GM19023 (cell line): ENCODE data around the gene RAB10.
"Not testable (repeated sequence)": the region's sequence is repeated elsewhere in the genome, so short reads cannot be mapped to it uniquely, and the experiment has no call there.

ENCODE experiments used
- ATAC-seq: cut with Tn5 transposase; IDR thresholded peaks from one replicate; pipeline ENCODE4 v1.9.1; 2021; ENCODE audit warnings: mild to moderate bottlenecking, moderate library complexity; ENCODE audit not compliant: unreplicated experiment

Gene RAB10

DNA sequence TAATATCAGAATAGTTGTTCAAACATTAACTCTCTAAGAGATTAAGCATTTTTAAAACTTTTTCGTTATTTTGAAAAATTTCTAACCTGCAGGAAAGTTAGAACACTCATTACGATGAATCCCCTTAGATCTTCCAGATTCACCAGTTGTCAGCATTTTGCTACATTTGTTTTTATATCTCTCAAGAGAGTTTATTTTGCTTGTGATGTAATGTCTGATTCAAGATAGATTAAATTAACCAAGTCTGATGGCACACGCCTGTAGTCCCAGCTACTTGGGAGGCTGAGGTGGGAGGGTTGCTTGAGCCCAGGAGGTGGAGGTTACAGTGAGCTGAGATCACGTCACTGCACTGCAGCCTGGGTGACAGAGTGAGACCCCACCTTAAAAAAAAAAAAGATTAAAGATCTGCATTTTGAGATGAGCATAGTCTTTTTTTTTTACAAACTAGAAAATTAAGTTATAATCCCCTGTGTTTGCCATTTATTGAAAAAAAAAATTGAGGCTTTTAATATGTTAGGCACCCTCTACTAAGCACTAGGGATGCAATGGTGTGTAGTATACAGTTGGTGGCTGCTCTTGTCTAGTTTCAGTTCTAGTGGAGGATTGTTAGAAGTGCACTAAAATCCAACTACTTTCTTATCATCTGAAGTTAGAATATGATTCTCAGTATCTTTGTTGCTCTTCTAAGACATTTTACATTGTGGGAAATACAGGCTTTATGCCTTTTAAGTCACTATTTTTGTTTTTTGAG, 20.9 kb downstream of the RAB10 start:
- no peak for ATAC-seq

DNA sequence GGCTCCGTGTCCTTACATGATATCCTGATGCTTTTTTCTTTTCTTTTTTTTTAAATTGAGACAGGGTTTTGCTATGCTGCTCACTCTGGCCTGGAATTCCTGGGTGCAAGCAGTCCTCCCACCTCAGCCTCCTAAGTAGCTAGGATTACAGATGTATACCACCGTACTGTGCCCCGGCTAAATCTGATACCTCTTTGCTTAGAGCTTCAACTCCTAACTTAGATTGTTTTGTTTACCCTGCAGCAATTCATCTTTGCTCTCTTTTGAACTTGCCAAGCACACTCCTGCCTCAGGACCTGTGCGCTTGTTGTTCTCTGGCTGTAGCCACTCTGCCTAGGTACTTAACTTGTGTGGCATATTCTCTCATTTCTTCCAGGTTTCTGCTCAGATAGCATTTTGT, 24.5 kb downstream of the RAB10 start:
- no peak for ATAC-seq

DNA sequence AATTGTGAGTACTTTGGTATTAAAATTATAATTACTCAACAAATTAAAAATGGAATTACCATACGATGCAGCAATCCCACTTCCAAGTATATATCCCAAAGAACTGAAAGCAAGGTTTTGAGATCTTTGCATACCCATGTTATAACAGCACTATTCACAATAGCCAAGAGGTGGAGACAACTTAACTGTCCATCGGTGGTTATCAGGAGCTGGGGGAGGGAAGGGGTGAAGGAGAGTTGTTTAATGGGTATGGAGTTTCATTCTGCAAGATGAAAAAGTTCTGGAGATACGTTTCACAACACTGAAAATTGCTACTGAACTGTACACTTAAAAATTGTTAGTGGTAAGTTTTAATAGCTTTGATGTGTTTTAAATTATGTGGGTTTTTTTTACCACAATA, 25.7 kb downstream of the RAB10 start:
- no peak for ATAC-seq

DNA sequence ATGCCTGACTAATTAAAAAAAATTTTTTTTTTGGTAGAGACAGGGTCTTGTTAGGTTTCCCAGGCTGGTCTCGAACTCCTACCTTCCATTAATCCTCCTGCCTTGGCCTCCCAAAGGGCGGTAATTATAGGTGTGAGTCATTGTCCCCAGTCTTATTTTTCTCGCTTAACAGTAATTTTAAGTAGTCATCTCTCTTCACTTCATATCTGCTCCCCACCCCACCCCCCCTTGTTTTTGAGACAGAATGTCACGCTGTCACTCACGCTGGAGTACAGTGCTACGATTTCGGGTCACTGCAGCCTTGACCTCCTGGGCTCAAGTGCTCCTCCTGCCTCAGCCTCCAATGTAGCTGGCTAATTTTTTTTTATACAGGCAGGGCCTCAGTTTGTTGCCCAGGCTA, 27.7 kb downstream of the RAB10 start:
- no peak for ATAC-seq

DNA sequence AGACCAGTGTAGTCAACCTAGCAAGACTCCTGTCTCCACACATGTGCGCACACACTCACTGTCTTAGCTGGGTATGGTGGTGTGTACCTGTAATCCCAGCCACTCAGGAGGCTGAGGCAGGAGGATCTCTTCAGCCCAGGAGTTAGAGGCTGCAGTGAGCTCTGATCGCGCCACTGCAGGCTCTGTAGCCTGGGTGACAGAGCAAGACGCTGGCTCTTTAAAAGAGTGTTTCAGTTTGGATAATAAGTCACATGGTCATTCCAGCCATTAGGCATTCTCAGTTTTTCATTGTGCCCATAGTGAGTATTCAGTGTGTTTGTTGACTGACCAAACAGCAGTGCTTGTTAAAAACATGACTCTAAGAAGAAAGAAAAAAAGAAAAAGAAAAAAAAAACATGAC, 31.0 kb downstream of the RAB10 start:
- ATAC-seq = no peak

DNA sequence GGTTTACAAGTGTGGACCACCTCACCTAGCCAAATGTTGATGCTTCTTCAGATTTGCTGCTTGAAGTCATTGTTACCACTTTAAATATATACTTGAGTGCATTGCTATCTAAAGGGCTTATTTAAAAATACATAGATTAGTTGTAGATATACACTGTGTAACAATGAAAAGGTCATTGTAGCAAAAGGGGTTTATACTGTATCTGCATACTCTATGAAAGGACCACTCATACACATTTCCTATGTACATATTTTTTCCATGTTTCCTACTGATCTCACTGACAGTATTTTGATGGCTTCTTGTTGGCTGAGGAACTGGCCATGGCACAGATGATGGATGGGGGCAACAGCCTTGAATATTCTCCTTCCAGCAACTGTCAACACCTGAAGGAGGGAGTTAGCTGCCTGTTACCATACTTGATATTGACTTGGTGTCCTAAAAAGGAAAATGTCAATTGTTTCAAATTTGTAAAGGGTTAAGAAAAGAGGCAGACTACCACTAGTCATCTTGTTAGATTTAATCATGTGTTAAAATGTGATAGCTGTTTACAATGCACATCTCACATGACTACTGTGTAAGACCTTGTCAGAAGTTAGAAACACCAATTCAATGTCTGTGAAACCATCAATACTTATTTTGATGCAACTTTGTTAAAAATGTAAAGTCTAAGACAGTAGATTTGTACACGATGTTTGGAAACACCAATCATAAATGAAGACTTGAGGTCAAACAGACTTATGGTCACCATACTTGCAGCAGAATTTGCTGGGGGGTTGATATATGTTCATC, 33.5 kb downstream of the RAB10 start:
- ATAC-seq = no peak

DNA sequence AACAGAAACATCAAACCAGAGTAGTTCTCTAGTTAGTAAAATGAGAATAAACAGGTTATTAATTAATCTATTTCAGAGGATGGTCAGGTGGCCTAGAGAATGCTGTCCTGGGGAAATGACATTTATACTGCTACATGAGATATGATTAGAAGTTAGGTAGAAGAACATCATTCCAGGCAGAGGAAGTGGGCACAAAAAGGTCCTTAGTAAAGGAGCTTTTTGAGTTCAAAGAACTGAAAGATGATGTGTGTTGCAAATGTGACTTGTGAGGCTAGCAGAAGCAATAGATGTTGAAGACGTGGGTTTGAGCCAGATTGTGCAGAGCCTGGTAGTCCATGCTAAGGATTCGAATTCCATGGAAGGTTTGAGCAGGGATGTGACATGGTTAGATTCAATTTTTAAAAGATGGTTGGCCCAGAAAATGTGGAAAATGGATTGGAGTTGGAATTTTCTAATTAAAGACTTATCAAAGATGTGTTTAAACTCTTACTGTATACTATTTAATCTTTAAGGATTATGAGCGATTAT, 34.2 kb downstream of the RAB10 start:
- no peak for ATAC-seq

DNA sequence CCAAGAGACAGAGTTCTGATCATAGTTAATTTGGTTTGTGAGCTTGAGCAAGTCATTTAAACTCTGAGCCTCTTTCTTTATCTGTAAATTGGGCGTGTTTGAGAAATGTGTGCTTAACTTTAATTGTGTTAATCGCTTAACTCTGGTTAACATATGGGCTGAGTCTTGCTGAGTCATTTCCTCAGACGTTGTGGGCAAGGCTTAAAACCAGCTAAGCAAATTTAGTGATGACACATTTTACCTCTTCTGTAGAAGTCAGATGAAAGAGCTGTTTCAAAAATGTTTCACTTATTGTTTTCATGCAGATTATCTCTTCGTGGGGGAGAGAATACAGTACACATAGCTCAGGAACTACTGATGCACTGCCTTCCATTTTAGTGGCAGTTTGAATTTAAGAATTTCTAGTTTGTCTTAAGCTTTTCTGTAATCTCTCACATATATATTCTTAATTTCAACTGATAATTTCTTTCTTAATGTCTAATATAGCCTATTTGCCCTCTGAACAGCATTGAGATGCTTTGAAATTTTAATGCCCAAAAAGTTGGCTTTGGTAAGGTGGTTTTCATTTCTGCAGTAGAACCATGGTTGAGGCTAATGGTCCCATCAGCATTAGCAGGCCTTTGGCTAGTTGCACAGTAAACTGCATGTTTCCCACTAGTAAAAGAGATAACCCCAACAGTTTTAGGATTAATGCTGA, 34.9 kb downstream of the RAB10 start:
- ATAC-seq = peak; percentile 83

DNA sequence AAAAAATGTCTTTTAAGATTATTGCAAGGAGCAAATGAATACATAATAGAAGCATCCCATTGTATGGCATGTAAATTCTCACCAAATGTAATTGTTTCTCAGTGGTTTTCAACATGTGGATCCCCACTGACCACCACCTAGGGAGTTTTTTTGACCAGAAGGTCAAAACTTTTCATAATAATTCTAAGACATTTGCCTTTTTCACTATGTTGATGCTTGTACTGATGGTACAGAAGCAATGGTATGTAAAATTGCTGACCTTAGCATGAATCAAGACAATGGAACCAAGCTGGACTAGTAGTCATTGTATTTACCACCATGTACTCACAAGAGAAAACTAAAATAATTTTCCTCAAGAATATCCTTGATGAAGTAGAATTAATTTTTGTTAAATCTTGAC, 36.8 kb downstream of the RAB10 start:
- ATAC-seq = no peak

DNA sequence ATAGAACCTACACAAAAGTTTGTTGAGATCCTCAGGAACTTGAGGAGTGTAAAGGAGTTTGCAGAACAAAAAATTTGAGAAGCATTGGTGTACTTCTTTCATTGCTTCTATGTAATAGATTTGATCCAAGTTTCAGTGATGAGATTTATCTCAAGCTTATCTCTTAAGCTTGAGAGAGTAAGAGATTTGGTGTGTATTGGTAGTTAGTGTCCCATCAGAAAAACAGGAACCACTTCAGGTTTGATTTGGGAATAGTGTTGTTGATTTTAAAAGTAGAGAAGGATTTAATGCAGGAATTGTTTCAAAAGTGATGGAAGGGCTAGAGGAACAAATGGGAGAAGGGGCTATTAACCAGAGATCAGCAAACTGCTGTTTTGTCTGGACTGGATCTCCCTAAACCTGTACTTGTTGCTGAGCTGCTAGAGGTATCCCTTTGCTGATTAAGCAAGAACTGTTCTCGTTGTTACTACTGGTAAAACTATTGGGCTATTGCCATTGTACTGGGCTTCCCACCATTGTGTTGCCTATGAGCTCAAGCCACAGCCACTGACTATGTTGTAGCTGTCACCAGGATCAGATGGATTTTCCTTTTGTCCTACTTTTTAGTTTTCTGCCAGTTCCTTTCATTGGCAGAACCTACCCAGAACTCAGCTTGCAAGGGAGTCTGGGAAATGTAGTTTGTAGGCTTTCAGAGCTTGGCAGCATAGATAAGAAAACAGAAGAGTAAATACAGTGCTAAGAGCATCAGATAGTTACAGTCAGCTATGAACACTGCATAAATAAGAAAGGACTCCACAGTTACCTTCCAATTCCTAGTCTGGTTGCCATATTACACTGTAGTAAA, 39.3 kb downstream of the RAB10 start:
- no peak for ATAC-seq

DNA sequence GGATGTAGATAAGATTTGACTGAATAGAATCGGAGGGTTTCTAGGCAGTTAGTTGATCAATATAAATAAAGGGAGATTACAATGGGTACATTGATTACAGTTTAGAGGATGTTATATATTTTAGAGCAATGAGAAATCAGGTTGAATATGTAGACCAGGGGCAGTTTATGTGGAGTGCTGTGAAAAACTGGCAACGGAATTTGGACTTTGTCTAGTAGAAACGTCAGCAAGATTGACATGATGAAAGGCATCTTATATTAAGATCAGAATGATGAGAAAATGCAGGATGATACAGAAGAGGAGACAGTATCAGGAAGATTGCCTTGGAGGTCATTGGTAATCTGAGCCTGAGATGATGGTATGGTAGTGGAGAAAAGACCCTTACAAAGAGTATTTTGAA, 39.9 kb downstream of the RAB10 start:
- no peak for ATAC-seq

DNA sequence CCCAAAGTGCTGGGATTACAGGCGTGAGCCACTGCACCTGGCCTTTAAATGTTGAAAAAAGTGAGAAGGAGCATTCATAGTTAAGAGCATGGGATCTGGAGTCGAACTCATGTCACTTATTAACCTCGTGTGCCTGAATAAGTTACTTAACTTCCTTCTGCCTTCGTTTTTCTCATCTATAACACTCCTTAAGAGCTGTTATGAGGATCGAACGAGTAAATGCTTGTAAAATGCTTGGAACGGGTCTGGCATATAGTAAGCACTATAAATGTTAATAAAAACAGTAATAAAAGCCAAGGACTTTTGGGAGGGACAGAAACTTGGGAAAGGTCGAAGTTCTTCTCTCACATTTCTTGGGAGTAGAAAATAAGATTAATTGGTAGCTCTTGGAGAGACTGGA, 40.8 kb downstream of the RAB10 start:
- ATAC-seq = no peak

DNA sequence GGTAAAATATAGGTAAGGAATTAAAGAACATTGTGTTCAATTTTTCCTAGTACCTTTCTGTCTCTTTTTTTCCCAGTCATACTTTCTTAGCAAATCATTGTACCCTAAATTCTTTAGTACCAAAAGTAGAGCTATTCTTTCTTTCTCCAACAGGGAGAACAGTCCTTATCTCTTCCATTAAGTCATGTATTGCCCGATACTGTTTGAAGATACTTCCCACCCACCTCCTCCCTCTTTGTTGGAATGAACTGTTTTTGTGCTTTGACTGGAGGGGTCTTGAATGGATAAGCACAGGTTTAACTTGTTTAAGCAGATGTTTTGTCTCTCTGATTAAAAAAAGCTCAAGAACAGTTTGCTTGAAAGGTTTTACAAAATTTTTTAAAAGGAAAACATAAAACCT, 41.3 kb downstream of the RAB10 start:
- no peak for ATAC-seq

DNA sequence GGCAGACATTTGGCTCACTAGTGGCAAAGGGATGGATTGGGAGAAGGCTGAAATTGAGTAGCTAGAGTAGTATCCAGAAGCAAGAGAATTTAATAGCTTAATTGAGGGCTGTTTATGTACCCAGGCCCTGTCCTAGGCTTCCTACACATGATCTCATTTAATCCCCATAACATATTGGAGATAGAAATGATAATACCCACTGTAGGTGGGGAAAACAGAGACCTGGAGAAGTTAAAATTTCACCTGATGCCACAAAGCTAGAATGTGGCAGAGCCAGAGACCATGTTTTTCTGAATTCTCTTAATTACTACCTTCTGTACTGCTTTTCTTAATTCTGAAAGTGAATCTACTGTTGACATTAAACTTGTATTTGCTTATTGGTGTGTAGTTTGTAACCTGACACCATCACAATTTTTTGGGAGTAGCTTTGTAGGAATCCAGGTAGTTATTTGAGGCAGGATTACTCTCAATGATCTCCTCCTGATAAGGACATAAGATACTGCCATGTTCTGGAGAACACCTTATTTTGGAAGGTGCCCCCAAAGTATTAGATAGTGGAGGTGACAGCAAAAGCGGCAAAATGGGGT, 42.2 kb downstream of the RAB10 start:
- ATAC-seq = no peak

DNA sequence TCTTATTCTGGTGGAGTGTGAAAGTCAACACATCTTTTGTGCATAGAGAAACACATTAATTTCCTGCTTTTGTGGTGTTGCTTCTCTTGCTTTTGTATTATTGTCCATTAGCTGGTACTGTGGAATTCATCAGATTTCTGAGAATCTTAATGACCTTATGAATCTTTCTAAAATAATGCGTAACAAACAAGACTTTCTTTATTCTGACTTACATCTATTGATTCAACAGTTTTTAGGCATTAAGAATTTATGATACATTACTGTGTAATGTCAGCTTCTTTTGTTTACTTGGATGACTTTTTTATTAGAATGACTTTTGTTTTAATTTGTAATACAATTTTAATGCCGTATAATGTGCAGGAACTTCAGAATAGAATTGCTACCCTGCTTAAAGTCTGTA, 43.4 kb downstream of the RAB10 start:
- no peak for ATAC-seq

DNA sequence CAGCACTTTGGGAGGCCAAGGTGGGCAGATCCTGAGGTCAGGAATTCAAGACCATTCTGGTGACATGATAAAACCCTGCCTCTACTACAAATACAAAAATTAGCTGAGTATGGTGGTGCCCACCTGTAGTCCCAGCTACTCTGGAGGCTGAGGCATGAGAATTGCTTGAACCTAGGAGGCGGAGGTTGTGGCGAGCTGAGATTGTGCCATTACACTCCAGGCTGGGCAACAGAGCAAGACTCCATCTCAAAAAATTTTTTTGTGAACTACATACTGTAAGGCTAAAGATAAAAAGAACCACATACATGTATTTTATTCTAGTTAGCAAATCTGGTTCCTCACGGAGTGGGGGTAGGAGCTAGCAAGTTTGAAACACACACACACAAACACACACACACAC, 45.1 kb downstream of the RAB10 start:
- no peak for ATAC-seq

DNA sequence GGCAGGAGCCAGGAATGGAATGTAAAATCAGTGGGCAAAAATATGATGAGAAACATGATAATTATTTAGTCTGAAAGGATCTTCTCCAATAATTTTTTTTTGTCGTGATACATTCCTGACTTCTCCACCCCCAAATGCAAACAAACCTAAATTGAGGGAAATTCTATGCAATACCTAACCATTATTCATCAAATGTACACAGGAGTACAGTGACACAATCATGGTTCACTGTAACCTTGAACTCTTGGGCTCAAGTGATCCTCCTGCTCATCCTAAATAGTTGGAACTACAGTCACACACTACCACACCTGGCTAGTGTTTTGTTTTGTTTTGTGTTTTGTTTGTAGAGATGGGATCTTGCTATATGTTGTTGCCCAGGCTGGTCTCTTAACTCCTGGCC, 46.5 kb downstream of the RAB10 start:
- ATAC-seq = no peak

DNA sequence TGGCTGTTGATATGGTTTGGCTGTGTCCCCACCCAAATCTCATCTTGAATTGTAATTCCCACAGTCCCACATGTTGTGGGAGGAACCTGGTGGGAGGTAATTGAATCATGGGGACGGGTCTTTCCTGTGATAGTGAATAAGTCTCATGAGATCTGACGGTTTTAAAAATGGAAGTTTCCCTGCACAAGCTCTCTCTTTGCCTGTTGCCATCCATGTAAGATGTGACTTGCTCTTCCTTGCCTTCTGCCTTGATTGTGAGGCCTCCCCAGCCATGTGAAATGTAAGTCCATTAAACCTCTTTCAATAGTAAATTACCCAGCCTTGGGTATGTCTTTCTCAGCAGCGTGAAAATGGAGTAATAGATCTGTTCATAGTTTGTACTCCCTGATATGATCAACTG, 47.0 kb downstream of the RAB10 start:
- not testable (repeated sequence) for ATAC-seq

DNA sequence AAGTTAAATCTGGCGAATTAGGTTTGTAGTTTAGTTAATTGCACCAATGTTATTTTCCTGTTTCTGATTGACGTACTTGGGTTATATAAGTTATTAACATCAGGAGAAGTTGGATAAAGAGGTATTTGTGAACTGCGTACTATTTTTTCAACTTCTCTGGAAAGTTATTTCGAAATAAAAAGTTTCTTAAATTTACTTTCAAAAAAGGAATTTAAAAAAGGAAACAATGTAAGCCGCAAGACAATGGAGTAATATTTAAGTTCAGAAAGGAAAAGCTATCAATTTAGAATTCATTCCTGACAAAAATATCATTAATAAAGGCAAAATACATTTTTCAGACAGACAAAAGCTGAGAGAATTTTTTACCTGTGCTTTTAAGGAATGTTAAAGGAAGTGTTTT, 47.7 kb downstream of the RAB10 start:
- no peak for ATAC-seq

DNA sequence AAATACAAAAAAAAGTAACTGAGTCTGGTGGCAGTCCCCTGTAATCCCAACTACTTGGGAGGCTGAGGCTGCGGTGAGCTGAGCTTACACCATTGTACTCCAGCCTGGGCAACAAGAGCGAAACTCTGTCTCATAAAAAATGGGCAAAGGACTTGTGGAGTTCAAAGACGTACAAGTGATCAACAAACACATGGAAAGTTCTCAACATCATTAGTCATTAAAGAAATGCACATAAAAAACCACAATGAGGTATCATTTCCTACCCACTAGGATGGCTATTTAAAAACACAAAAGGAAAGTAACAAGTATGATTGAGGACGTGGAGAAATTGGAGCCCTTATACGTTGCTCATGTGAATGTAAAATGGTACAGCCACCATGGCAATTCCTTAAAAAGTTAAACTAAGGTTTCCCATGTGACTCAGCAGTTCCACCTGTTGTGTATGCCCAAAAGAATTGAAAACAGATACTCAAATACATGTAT, 52.3 kb downstream of the RAB10 start:
- no peak for ATAC-seq
